Dendritic cell treated with granulocyte-macrophage colony-stimulating factor and Interleukin-4, amounts not matched to agents 40 ng/mL and 50 ng/mL, for 4 days (primary cell): Measurements from ENCODE around the gene BRAP.
A peak's percentile ranks its signal among the peaks of the same experiment; 100 is the strongest.
"Not testable (repeated sequence)": the region's sequence is repeated elsewhere in the genome, so short reads cannot be mapped to it uniquely, and the experiment has no call there.

Experiments
- H3K27ac Mint-ChIP-seq: one replicate; pipeline ENCODE4 v1.8.0; 2022; ENCODE audit warnings: mild to moderate bottlenecking, mixed read lengths
- H3K27me3 Mint-ChIP-seq: one replicate; pipeline ENCODE4 v1.8.0; 2022; ENCODE audit warnings: mild to moderate bottlenecking, mixed read lengths
- H3K36me3 Mint-ChIP-seq: one replicate; pipeline ENCODE4 v1.8.0; 2022; ENCODE audit warnings: low read depth, mixed read lengths
- H3K4me1 Mint-ChIP-seq: one replicate; pipeline ENCODE4 v1.8.0; 2022; ENCODE audit warnings: low read depth, mixed read lengths
- H3K4me3 Mint-ChIP-seq: one replicate; pipeline ENCODE4 v1.8.0; 2022; ENCODE audit warnings: mild to moderate bottlenecking, moderate library complexity, mixed read lengths
- H3K9me3 Mint-ChIP-seq: one replicate; pipeline ENCODE4 v1.8.0; 2022; ENCODE audit warnings: mixed read lengths
- intact Hi-C: fragments of 100-400 bp; cut with micrococcal nuclease; formaldehyde crosslinking; loops from one replicate; pipeline ENCODE4 v1.15.0; 2022

The BRAP gene

GRCh38 chr12:111691262-111691661 lies 5.5 kb upstream of the BRAP start:
- peaks cover 21% of the 10 kb centered on the region for H3K4me1 Mint-ChIP-seq
- no peak overlapping the region for H3K27ac Mint-ChIP-seq
- peaks cover 63% of the 10 kb centered on the region for H3K36me3 Mint-ChIP-seq
- H3K27me3 Mint-ChIP-seq, result no peaks in the 10 kb centered on the region
- no peaks in the 10 kb centered on the region for H3K9me3 Mint-ChIP-seq
- no peak overlapping the region for H3K4me3 Mint-ChIP-seq
- intact Hi-C loops, result no loop called here

- intact Hi-C loops, result loop anchor here (10.0 kb wide), 1 partner anchor 93 kb away; the partner anchor contains the start of gene ATXN2
- Mint-ChIP-seq H3K4me1 (peaks cover 24% of the 10 kb centered on the region), H3K9me3 (no peaks in the 10 kb centered on the region), H3K27ac (no peak overlapping the region), H3K4me3 (no peak overlapping the region), H3K27me3 (no peaks in the 10 kb centered on the region), H3K36me3 (peaks cover 51% of the 10 kb centered on the region)
Observed at GRCh38 chr12:111687952-111688351, 2.2 kb upstream of the BRAP start.

GRCh38 chr12:111687255-111687654 lies 1.5 kb upstream of the BRAP start:
- peaks cover 51% of the 10 kb centered on the region for H3K36me3 Mint-ChIP-seq
- H3K9me3 Mint-ChIP-seq, result no peaks in the 10 kb centered on the region
- H3K4me3 Mint-ChIP-seq, result no peak overlapping the region
- no peaks in the 10 kb centered on the region for H3K27me3 Mint-ChIP-seq
- H3K27ac Mint-ChIP-seq, result no peak overlapping the region
- peaks cover 24% of the 10 kb centered on the region for H3K4me1 Mint-ChIP-seq
- intact Hi-C loops, result loop anchor here (10.0 kb wide), 1 partner anchor 92 kb away; the partner anchor contains the start of gene ATXN2

- peak overlapping the region; percentile 96 for H3K27ac Mint-ChIP-seq
Observed at GRCh38 chr12:111686574-111687105, 884 bp upstream of the BRAP start.

GRCh38 chr12:111685322-111685810 lies 390 bp downstream of the BRAP start:
- peak overlapping the region; percentile 96 for H3K27ac Mint-ChIP-seq
- intact Hi-C loops, result loop anchor here (10.0 kb wide), 1 partner anchor 91 kb away; the partner anchor contains the start of gene ATXN2
- H3K4me1 Mint-ChIP-seq, result peaks cover 24% of the 10 kb centered on the region
- no peaks in the 10 kb centered on the region for H3K27me3 Mint-ChIP-seq
- peak overlapping the region; percentile 95 for H3K4me3 Mint-ChIP-seq
- H3K36me3 Mint-ChIP-seq, result peaks cover 54% of the 10 kb centered on the region
- H3K9me3 Mint-ChIP-seq, result no peaks in the 10 kb centered on the region

More at GRCh38 chr12:111686574-111687105, 884 bp upstream of the BRAP start:
- H3K4me3 Mint-ChIP-seq, result peak overlapping the region; percentile 95
- peaks cover 51% of the 10 kb centered on the region for H3K36me3 Mint-ChIP-seq
- no peaks in the 10 kb centered on the region for H3K27me3 Mint-ChIP-seq
- no peaks in the 10 kb centered on the region for H3K9me3 Mint-ChIP-seq
- intact Hi-C loops, result loop anchor here (10.0 kb wide), 1 partner anchor 92 kb away; the partner anchor contains the start of gene ATXN2
- peaks cover 24% of the 10 kb centered on the region for H3K4me1 Mint-ChIP-seq

GRCh38 chr12:111684485-111685198 lies 1.1 kb downstream of the BRAP start:
- Mint-ChIP-seq H3K4me3 (peak overlapping the region; percentile 95), H3K27ac (peak overlapping the region; percentile 96), H3K4me1 (peaks cover 24% of the 10 kb centered on the region), H3K36me3 (peaks cover 61% of the 10 kb centered on the region)
- intact Hi-C loops, result loop anchor here (10.0 kb wide), 1 partner anchor 90 kb away; the partner anchor contains the start of gene ATXN2
- not testable (repeated sequence) for H3K27me3 Mint-ChIP-seq, H3K9me3 Mint-ChIP-seq

- H3K27ac Mint-ChIP-seq, result no peak overlapping the region
Observed at GRCh38 chr12:111677186-111677585, 8.6 kb downstream of the BRAP start.

GRCh38 chr12:111673503-111673902 lies 12.3 kb downstream of the BRAP start:
- no peaks in the 10 kb centered on the region for H3K27me3 Mint-ChIP-seq
- no peaks in the 10 kb centered on the region for H3K9me3 Mint-ChIP-seq
- no peak overlapping the region for H3K4me3 Mint-ChIP-seq
- H3K4me1 Mint-ChIP-seq, result no peaks in the 10 kb centered on the region
- H3K27ac Mint-ChIP-seq, result no peak overlapping the region
- intact Hi-C loops, result no loop called here
- H3K36me3 Mint-ChIP-seq, result peaks cover 95% of the 10 kb centered on the region

More at GRCh38 chr12:111677186-111677585, 8.6 kb downstream of the BRAP start:
- H3K9me3 Mint-ChIP-seq, result no peaks in the 10 kb centered on the region
- H3K4me3 Mint-ChIP-seq, result no peak overlapping the region
- intact Hi-C loops, result no loop called here
- no peaks in the 10 kb centered on the region for H3K4me1 Mint-ChIP-seq
- H3K27me3 Mint-ChIP-seq, result no peaks in the 10 kb centered on the region
- H3K36me3 Mint-ChIP-seq, result peaks cover 96% of the 10 kb centered on the region

- no peaks in the 10 kb centered on the region for H3K9me3 Mint-ChIP-seq
- H3K4me1 Mint-ChIP-seq, result no peaks in the 10 kb centered on the region
- H3K4me3 Mint-ChIP-seq, result no peak overlapping the region
- H3K36me3 Mint-ChIP-seq, result peaks cover 94% of the 10 kb centered on the region
- H3K27me3 Mint-ChIP-seq, result no peaks in the 10 kb centered on the region
- intact Hi-C loops, result no loop called here
- no peak overlapping the region for H3K27ac Mint-ChIP-seq
Observed at GRCh38 chr12:111672822-111673381, 12.9 kb downstream of the BRAP start.

- Mint-ChIP-seq H3K9me3 (no peaks in the 10 kb centered on the region), H3K27ac (no peak overlapping the region), H3K27me3 (no peaks in the 10 kb centered on the region), H3K4me1 (peaks cover 12% of the 10 kb centered on the region), H3K36me3 (peaks cover 95% of the 10 kb centered on the region), H3K4me3 (no peak overlapping the region)
- intact Hi-C loops, result no loop called here
Observed at GRCh38 chr12:111664961-111665865, 20.5 kb downstream of the BRAP start.

- peaks cover 12% of the 10 kb centered on the region for H3K4me1 Mint-ChIP-seq
- H3K27ac Mint-ChIP-seq, result no peak overlapping the region
- H3K4me3 Mint-ChIP-seq, result no peak overlapping the region
- H3K27me3 Mint-ChIP-seq, result no peaks in the 10 kb centered on the region
- no peaks in the 10 kb centered on the region for H3K9me3 Mint-ChIP-seq
- H3K36me3 Mint-ChIP-seq, result peaks cover 95% of the 10 kb centered on the region
- intact Hi-C loops, result no loop called here
Observed at GRCh38 chr12:111664499-111664898, 21.3 kb downstream of the BRAP start.

- H3K27ac Mint-ChIP-seq, result no peak overlapping the region
Observed at GRCh38 chr12:111656016-111656415, 29.7 kb downstream of the BRAP start.

GRCh38 chr12:111655356-111655755 lies 30.4 kb downstream of the BRAP start:
- no peak overlapping the region for H3K27ac Mint-ChIP-seq
- H3K4me1 Mint-ChIP-seq, result peaks cover 6% of the 10 kb centered on the region
- H3K27me3 Mint-ChIP-seq, result no peaks in the 10 kb centered on the region
- intact Hi-C loops, result no loop called here
- peaks cover 79% of the 10 kb centered on the region for H3K36me3 Mint-ChIP-seq
- no peaks in the 10 kb centered on the region for H3K9me3 Mint-ChIP-seq
- H3K4me3 Mint-ChIP-seq, result no peak overlapping the region

More at GRCh38 chr12:111656016-111656415, 29.7 kb downstream of the BRAP start:
- Mint-ChIP-seq H3K27me3 (no peaks in the 10 kb centered on the region), H3K9me3 (no peaks in the 10 kb centered on the region), H3K4me1 (peaks cover 6% of the 10 kb centered on the region), H3K4me3 (no peak overlapping the region), H3K36me3 (peaks cover 85% of the 10 kb centered on the region)
- intact Hi-C loops, result no loop called here
